ENCODE results near the gene ALDH1A3. TPM values are rescaled to one million over a fixed set of nuclear protein-coding genes. Genes with fewer than 3 reads are reported as not detected.
A peak's percentile ranks its signal among the peaks of the same experiment; 100 is the strongest.

ALDH1A3 gene
- total RNA-seq, 4 donors from 2014 or later = 8.5 to 99.9 (median 18.4) TPM

- Histone ChIP-seq H3K27ac (no peak overlapping the region), H3K36me3 (no peaks in the 10 kb centered on the region), H3K4me3 (no peak overlapping the region), H3K9me3 (no peaks in the 10 kb centered on the region), H3K4me1 (peaks cover 0 to 12% (median 4%) of the 10 kb centered on the region in 4 donors), H3K27me3 (peaks cover 0 to 10% of the 10 kb centered on the region in 2 donors)
- DNase-seq = no peak
- TF ChIP-seq POLR2A (IDR thresholded peaks at IDR 0.05) = no peak
- TF ChIP-seq, protein P1, sequence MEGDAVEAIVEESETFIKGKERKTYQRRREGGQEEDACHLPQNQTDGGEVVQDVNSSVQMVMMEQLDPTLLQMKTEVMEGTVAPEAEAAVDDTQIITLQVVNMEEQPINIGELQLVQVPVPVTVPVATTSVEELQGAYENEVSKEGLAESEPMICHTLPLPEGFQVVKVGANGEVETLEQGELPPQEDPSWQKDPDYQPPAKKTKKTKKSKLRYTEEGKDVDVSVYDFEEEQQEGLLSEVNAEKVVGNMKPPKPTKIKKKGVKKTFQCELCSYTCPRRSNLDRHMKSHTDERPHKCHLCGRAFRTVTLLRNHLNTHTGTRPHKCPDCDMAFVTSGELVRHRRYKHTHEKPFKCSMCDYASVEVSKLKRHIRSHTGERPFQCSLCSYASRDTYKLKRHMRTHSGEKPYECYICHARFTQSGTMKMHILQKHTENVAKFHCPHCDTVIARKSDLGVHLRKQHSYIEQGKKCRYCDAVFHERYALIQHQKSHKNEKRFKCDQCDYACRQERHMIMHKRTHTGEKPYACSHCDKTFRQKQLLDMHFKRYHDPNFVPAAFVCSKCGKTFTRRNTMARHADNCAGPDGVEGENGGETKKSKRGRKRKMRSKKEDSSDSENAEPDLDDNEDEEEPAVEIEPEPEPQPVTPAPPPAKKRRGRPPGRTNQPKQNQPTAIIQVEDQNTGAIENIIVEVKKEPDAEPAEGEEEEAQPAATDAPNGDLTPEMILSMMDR (IDR thresholded peaks at IDR 0.05) = no peak
These were observed 3.7 kb upstream of the ALDH1A3 start for GRCh38 chr15:100875976-100876375.

DNA sequence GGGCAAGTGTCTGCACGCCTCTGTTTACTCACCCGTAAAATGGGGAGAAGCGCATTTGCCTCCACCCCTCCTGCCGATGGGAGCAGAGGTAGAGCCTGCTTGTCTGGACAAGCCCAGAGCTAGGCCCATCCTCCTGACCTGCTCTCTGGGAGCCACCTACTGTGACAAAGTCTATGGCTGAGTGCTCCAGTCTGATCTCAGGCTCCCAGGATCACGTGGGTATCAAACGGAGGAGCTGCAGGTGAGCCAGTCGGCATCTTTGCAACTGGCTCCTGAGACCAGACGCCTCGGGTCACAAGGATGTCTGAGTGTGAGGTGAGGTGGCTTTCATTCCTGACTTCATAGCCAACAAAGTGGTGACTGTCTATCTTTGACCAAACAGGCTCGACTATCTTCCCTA is 2.1 kb upstream of the ALDH1A3 start:
- DNase-seq = no peak
- no peak for TF ChIP-seq POLR2A (IDR thresholded peaks at IDR 0.05)
- no peak overlapping the region for H3K4me3 ChIP-seq
- no peak overlapping the region for H3K27ac ChIP-seq
- H3K9me3 ChIP-seq = no peaks in the 10 kb centered on the region
- peaks cover 0 to 10% of the 10 kb centered on the region in 2 donors for H3K27me3 ChIP-seq
- H3K36me3 ChIP-seq = no peaks in the 10 kb centered on the region
- peaks cover 0 to 12% (median 4%) of the 10 kb centered on the region in 4 donors for H3K4me1 ChIP-seq

DNA sequence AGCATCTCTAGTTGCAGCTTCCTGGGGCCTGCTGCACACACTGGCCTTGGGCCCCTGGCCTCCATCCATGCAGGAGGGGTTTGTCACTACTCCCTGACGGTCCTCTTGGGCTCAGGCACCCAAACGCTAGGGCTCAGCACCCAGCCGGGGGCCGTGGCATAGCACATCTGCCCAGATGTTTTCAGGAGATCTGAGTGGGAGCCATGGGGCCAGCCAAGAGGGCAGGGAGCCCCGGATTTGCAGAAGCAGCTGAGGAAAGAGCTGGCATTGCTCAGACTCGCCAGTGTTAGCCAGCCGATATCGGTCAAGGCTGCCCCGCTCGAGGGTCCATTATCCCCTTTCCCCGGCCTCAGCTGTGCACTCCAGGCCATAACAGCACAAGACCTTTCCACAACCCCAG is 1.5 kb upstream of the ALDH1A3 start:
- Histone ChIP-seq H3K9me3 (no peaks in the 10 kb centered on the region), H3K27ac (no peak overlapping the region), H3K36me3 (no peaks in the 10 kb centered on the region), H3K4me1 (peaks cover 0 to 12% (median 4%) of the 10 kb centered on the region in 4 donors), H3K27me3 (peaks cover 0 to 10% of the 10 kb centered on the region in 2 donors), H3K4me3 (no peak overlapping the region)
- DNase-seq = no peak
- TF ChIP-seq POLR2A (IDR thresholded peaks at IDR 0.05) = no peak
- TF ChIP-seq, protein P1 (IDR thresholded peaks at IDR 0.05) = no peak

GRCh38 chr15:100878648-100879047 is 983 bp upstream of the ALDH1A3 start:
- Histone ChIP-seq H3K27ac (peak overlapping the region in 1 of 4 donors; percentile 74), H3K9me3 (no peaks in the 10 kb centered on the region), H3K27me3 (peaks cover 0 to 10% of the 10 kb centered on the region in 2 donors), H3K4me1 (peaks cover 0 to 12% (median 4%) of the 10 kb centered on the region in 4 donors), H3K36me3 (no peaks in the 10 kb centered on the region), H3K4me3 (peak overlapping the region in 3 of 4 donors; percentile 46 to 58 (median 57))
- DNase-seq = no peak
- no peak for TF ChIP-seq POLR2A (IDR thresholded peaks at IDR 0.05)
- TF ChIP-seq, protein P1 (IDR thresholded peaks at IDR 0.05) = no peak

GRCh38 chr15:100879061-100879463 is 569 bp upstream of the ALDH1A3 start:
- no peaks in the 10 kb centered on the region for H3K36me3 ChIP-seq
- H3K27me3 ChIP-seq = peaks cover 0 to 10% of the 10 kb centered on the region in 2 donors
- peak overlapping the region in 3 of 4 donors; percentile 46 to 58 (median 57) for H3K4me3 ChIP-seq
- peaks cover 0 to 12% (median 4%) of the 10 kb centered on the region in 4 donors for H3K4me1 ChIP-seq
- no peak for DNase-seq
- peak overlapping the region in 3 of 4 donors; percentile 52 to 74 (median 66) for H3K27ac ChIP-seq
- no peak for TF ChIP-seq POLR2A (IDR thresholded peaks at IDR 0.05)
- TF ChIP-seq, protein P1 (IDR thresholded peaks at IDR 0.05) = no peak
- no peaks in the 10 kb centered on the region for H3K9me3 ChIP-seq

GRCh38 chr15:100880139-100880896 is 687 bp downstream of the ALDH1A3 start:
- H3K27ac ChIP-seq = peak overlapping the region in 3 of 4 donors; percentile 52 to 74 (median 66)
- no peaks in the 10 kb centered on the region for H3K36me3 ChIP-seq
- H3K27me3 ChIP-seq = peaks cover 0 to 10% of the 10 kb centered on the region in 2 donors
- H3K4me1 ChIP-seq = peaks cover 0 to 12% (median 4%) of the 10 kb centered on the region in 4 donors
- H3K4me3 ChIP-seq = peak overlapping the region; percentile 29 to 58 (median 52)
- DNase-seq = no peak
- no peak for TF ChIP-seq POLR2A (IDR thresholded peaks at IDR 0.05)
- TF ChIP-seq, protein P1 (IDR thresholded peaks at IDR 0.05) = no peak
- no peaks in the 10 kb centered on the region for H3K9me3 ChIP-seq

Data from Peyer's patch (tissue), 4 donors.